GM12801 (cell line): ENCODE data around the gene SPECC1L.

Experiments
- CTCF ChIP-seq: IDR thresholded peaks from one replicate; pipeline ENCODE4 v1.5.1; 2011; ENCODE audit warnings: control low read depth; ENCODE audit not compliant: insufficient read length; ENCODE audit errors: extremely low read depth

Gene SPECC1L

GRCh38 chr22:24407278-24407665, 136.6 kb downstream of the SPECC1L start:
- no peak for TF ChIP-seq CTCF

GRCh38 chr22:24407884-24408283, 137.3 kb downstream of the SPECC1L start:
- no peak for TF ChIP-seq CTCF

GRCh38 chr22:24408630-24409029, 138.0 kb downstream of the SPECC1L start:
- no peak for TF ChIP-seq CTCF

- no peak for TF ChIP-seq CTCF
These were observed 139.1 kb downstream of the SPECC1L start for GRCh38 chr22:24409707-24410106.

- no peak for TF ChIP-seq CTCF
These were observed 139.7 kb downstream of the SPECC1L start for GRCh38 chr22:24410110-24410856.

- no peak for TF ChIP-seq CTCF
These were observed 140.8 kb downstream of the SPECC1L start for GRCh38 chr22:24411256-24412004.

- TF ChIP-seq CTCF, result no peak
These were observed 141.6 kb downstream of the SPECC1L start for GRCh38 chr22:24412274-24412673.
